Thyroid gland (tissue), 4 donors: Measurements from ENCODE around the gene TNFSF12.

ENCODE experiments used
- CTCF ChIP-seq, 6 experiments: fragments of 200-600 bp in 3 of 6; fragments of 450-650 bp in 3 of 6; sonication (generic) in 3 of 6; IDR thresholded peaks; one replicate each; pipeline ENCODE4 v1.5.1; 2016 to 2019; ENCODE audit warnings: antibody characterized with exemption in 6 of 6, mild to moderate bottlenecking in 2 of 6, inconsistent platforms in 1 of 6, moderate library complexity in 1 of 6
- POLR2A ChIP-seq, 2 donors: fragments of 450-650 bp; IDR thresholded peaks; one replicate each; pipeline ENCODE4 v1.6.1; 2017; ENCODE audit warnings: antibody characterized with exemption in 2 of 2, mild to moderate bottlenecking in 2 of 2, moderate library complexity in 1 of 2

- TF ChIP-seq CTCF (IDR thresholded peaks at IDR 0.05) (no peak), POLR2A (IDR thresholded peaks at IDR 0.05) (no peak)
Measured at GRCh38 chr17:7553356-7553755, 4.5 kb downstream of the TNFSF12 start.
